Activated T-cell treated with anti-CD3 and anti-CD28 coated beads, Interleukin-2, amount 50 U/mL, for 72 hours (primary cell): ENCODE results near the gene NXPE4. TPM values are rescaled to one million over a fixed set of nuclear protein-coding genes. Genes with fewer than 3 reads are reported as not detected.
"Not testable (repeated sequence)": the region's sequence is repeated elsewhere in the genome, so short reads cannot be mapped to it uniquely, and the experiment has no call there.

ENCODE experiments used
- ATAC-seq, 2 donors: fragments of 150-1000 bp; cut with Tn5 transposase; replicated peaks in 1 of 2; 2 replicates each; pipeline ENCODE4 v1.10.0; 2021; ENCODE audit warnings: moderate library complexity in 2 of 2, mild to moderate bottlenecking in 1 of 2
- DNase-seq, 2 donors: peaks; one replicate each; pipeline ENCODE4 v3.0.0; 2021 to 2022; ENCODE audit warnings: mixed read lengths in 1 of 2
- H3K27ac Mint-ChIP-seq: one replicate; pipeline ENCODE4 v1.8.0; 2022; ENCODE audit warnings: mild to moderate bottlenecking, moderate library complexity, mixed read lengths
- H3K27me3 Mint-ChIP-seq: one replicate; pipeline ENCODE4 v1.8.0; 2022; ENCODE audit warnings: low read depth, mixed read lengths
- H3K36me3 Mint-ChIP-seq, 2 donors: one replicate each; pipeline ENCODE4 v1.8.0; 2022; ENCODE audit warnings: mixed read lengths in 2 of 2, mild to moderate bottlenecking in 1 of 2; ENCODE audit not compliant: insufficient read depth in 2 of 2
- H3K4me1 Mint-ChIP-seq: one replicate; pipeline ENCODE4 v1.8.0; 2022; ENCODE audit warnings: low read depth, mixed read lengths
- H3K4me3 Mint-ChIP-seq, 2 donors: one replicate each; pipeline ENCODE4 v1.8.0; 2022; ENCODE audit warnings: mild to moderate bottlenecking in 2 of 2, mixed read lengths in 2 of 2, moderate library complexity in 2 of 2
- H3K9me3 Mint-ChIP-seq, 2 donors: one replicate each; pipeline ENCODE4 v1.8.0; 2022; ENCODE audit warnings: mixed read lengths in 2 of 2
- total RNA-seq, 2 donors: library from RNA; stranded (reverse); gene quantifications; one replicate each; pipeline ENCODE4 v1.2.3, GENCODE V29; 2022

The NXPE4 gene
- total RNA-seq, 2 donors from 2014 or later = not detected

DNA sequence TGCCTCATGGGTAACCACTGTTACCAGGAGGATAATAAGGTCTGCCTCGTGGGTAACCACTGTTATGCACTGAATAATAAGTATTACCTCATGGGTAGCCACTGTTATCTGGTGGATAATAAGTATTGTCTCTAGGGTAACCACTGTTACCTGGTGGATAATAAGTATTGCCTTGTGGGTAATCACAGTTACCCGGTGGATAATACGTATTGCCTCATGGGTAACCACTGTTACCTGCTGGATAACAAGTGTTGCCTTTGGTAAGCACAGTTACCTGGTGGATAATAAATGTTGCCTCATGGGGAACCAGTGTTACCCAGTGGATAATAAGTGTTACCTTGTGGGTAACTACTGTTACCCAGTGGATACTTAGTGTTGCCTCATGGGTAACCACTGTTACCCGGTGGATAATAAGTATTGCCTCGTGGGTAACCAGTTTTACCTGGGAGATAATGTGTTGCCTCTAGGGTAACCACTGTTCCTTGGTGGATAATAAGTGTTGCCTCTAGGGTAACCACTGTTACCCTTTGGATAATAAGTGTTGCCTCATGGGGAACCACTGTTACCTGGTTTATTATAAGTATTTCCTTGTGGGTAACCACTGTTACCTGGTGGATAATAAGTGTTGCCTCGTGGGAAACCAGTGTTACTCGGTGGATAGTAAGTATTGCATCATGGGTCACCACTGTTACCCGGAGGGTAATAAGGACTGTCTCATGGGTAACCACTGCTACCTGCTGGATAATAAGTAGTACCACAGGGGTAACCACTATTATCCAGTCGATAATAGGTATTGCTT is 10.6 kb upstream of the NXPE4 start:
- Mint-ChIP-seq H3K9me3 (peaks cover 0 to 2% of the 10 kb centered on the region in 2 donors), H3K27me3 (no peaks in the 10 kb centered on the region), H3K36me3 (no peaks in the 10 kb centered on the region), H3K27ac (no peak overlapping the region), H3K4me1 (no peaks in the 10 kb centered on the region), H3K4me3 (no peak overlapping the region)
- ATAC-seq = no peak
- DNase-seq = no peak

DNA sequence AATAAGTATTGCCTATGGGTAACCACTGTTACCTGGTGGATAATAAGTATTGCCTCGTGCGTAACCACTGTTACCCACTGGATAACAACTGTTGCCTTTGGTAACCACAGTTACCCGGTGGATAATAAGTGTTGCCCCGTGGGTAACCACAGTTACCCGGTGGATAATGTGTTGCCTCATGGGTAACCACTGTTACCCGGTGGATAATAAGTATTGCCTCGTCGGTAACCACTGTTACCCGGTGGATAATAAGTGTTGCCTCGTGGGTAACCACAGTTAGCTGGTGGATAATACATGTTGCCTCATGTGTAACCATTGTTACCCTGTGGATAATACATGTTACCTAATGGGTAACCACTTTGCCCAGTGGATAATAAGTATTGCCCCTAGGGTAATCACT is 9.8 kb upstream of the NXPE4 start:
- ATAC-seq (no peak), DNase-seq (no peak)
- Mint-ChIP-seq H3K27ac (no peak overlapping the region), H3K36me3 (no peaks in the 10 kb centered on the region), H3K27me3 (no peaks in the 10 kb centered on the region), H3K9me3 (peaks cover 0 to 2% of the 10 kb centered on the region in 2 donors), H3K4me1 (no peaks in the 10 kb centered on the region), H3K4me3 (no peak overlapping the region)

- Mint-ChIP-seq H3K4me1 (no peaks in the 10 kb centered on the region), H3K4me3 (no peak overlapping the region), H3K36me3 (no peaks in the 10 kb centered on the region)
Observed at GRCh38 chr11:114604886-114605285, 9.3 kb upstream of the NXPE4 start.

GRCh38 chr11:114604179-114604813 is 8.7 kb upstream of the NXPE4 start:
- H3K27me3 Mint-ChIP-seq = no peaks in the 10 kb centered on the region

More at GRCh38 chr11:114604886-114605285, 9.3 kb upstream of the NXPE4 start:
- no peak for DNase-seq
- no peaks in the 10 kb centered on the region for H3K27me3 Mint-ChIP-seq
- ATAC-seq = no peak
- peaks cover 0 to 2% of the 10 kb centered on the region in 2 donors for H3K9me3 Mint-ChIP-seq
- no peak overlapping the region for H3K27ac Mint-ChIP-seq

DNA sequence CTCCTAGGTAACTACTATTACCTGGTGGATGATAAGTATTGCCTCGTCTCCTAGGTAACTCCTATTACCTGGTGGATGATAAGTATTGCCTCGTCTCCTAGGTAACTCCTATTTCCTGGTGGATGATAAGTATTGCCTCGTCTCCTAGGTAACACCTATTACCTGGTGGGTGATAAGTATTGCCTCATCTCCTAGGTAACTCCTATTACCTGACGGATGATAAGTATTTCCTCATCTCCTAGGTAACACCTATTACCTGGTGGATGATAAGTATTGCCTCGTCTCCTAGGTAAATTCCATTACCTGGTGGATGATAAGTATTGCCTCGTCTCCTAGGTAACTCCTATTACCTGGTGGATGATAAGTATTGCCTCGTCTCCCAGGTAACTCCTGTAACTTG is 7.6 kb upstream of the NXPE4 start:
- not testable (repeated sequence) for H3K36me3 Mint-ChIP-seq, H3K27me3 Mint-ChIP-seq, H3K4me1 Mint-ChIP-seq, H3K9me3 Mint-ChIP-seq, H3K27ac Mint-ChIP-seq, DNase-seq, H3K4me3 Mint-ChIP-seq, ATAC-seq

More at GRCh38 chr11:114604179-114604813, 8.7 kb upstream of the NXPE4 start:
- ATAC-seq = no peak
- Mint-ChIP-seq H3K27ac (no peak overlapping the region), H3K9me3 (peaks cover 0 to 2% of the 10 kb centered on the region in 2 donors), H3K36me3 (no peaks in the 10 kb centered on the region), H3K4me1 (no peaks in the 10 kb centered on the region), H3K4me3 (no peak overlapping the region)
- DNase-seq = no peak

DNA sequence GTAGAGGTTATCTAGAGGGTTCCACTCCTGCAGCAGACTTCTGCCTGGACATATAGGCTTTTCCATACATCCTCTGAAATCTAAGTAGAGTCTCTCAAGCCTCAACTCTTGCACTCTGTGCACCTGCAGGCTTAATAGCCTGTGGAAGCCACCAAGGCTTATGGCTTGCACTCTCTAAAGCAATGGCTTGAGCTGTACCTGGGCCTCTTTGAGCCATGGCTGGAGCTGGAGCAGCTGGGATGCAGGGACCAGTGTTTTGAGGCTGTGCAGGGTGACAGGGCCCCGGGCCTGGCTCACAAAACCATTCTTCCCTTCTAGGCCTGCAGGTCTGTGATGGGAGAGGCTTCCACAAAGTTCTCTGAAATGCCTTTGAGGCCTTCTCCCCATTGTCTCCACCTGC is 2.9 kb upstream of the NXPE4 start:
- H3K9me3 Mint-ChIP-seq = no peaks in the 10 kb centered on the region
- no peaks in the 10 kb centered on the region for H3K4me1 Mint-ChIP-seq
- no peak overlapping the region for H3K27ac Mint-ChIP-seq
- DNase-seq = no peak
- no peak overlapping the region for H3K4me3 Mint-ChIP-seq
- H3K36me3 Mint-ChIP-seq = no peaks in the 10 kb centered on the region
- no peak for ATAC-seq
- H3K27me3 Mint-ChIP-seq = peaks cover 9% of the 10 kb centered on the region

DNA sequence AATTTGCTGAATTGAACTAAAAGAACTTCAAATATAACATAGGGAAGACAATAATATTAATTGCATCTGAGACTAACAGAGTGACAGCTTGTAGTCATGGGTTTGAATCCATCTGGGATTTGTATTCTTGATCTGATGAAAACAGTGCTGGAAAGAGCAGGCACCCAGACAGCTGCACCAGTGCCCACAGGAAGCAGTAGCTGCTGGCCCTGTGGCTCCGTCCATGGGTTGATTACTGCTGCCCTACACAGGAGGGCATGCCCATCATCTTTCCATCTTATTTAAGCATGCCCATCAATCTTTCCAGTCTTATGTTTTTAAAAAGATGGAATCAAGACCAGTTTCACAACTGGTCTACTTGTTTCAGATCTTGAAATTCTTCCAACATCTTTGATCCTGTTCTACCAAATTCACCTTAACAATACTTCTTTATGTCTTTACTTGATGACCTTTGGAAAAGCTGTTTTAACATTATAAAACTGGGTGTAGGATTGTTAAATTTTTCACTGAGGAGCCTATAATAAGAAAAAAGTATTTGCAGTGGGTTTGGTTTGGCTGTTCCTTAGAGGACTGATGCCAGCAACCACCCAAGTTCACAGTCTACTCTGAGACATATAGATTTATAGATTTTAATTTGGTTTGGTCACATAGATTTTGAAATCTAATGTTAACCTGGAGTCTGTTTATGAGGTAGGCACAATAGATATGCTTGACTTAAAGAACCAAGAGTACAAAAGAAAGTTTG is 761 bp upstream of the NXPE4 start:
- H3K4me3 Mint-ChIP-seq = no peak overlapping the region
- no peak overlapping the region for H3K27ac Mint-ChIP-seq
- H3K36me3 Mint-ChIP-seq = no peaks in the 10 kb centered on the region
- H3K4me1 Mint-ChIP-seq = no peaks in the 10 kb centered on the region
- no peak for ATAC-seq
- no peaks in the 10 kb centered on the region for H3K9me3 Mint-ChIP-seq
- H3K27me3 Mint-ChIP-seq = peaks cover 9% of the 10 kb centered on the region
- no peak for DNase-seq

- Mint-ChIP-seq H3K27me3 (peaks cover 9% of the 10 kb centered on the region), H3K4me3 (no peak overlapping the region), H3K4me1 (no peaks in the 10 kb centered on the region), H3K36me3 (no peaks in the 10 kb centered on the region), H3K9me3 (no peaks in the 10 kb centered on the region), H3K27ac (no peak overlapping the region)
- ATAC-seq (no peak), DNase-seq (no peak)
Observed at GRCh38 chr11:114594703-114595102, 883 bp downstream of the NXPE4 start.

DNA sequence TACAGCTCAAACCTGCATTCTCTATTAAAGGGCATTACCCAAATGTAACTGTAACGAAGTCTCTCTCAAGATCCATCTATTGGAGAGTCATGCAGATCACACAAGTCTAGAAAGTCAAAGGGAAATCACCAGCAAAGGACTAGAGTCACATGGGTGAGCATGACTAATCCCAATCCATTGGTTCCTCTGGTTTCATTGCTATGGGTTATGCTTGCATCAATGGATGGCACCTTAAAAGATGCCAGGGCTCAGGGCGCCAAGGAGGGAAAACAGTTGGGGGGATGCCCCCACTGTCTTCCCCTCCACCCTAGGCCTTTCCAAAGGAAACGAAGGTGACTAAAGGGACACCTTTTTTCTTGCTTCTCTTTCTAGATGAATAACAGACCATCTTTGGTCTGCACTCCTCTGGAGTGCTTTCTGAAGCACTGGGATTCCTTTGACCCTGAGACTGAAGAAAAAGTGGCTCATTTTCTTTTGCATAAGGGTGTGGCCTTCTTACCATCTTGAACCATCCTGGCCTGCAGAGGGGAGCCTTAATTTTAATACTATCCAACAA is 8.1 kb downstream of the NXPE4 start:
- H3K27ac Mint-ChIP-seq = no peak overlapping the region
- no peak overlapping the region for H3K4me3 Mint-ChIP-seq

GRCh38 chr11:114586797-114587196 is 8.8 kb downstream of the NXPE4 start:
- no peaks in the 10 kb centered on the region for H3K4me1 Mint-ChIP-seq
- H3K4me3 Mint-ChIP-seq = no peak overlapping the region
- no peak for ATAC-seq
- H3K27ac Mint-ChIP-seq = no peak overlapping the region
- peaks cover 10 to 13% of the 10 kb centered on the region in 2 donors for H3K36me3 Mint-ChIP-seq
- H3K27me3 Mint-ChIP-seq = no peaks in the 10 kb centered on the region
- peaks cover 14 to 19% of the 10 kb centered on the region in 2 donors for H3K9me3 Mint-ChIP-seq
- DNase-seq = no peak

More for the DNA sequence above, 8.1 kb downstream of the NXPE4 start:
- Mint-ChIP-seq H3K4me1 (no peaks in the 10 kb centered on the region), H3K27me3 (no peaks in the 10 kb centered on the region), H3K9me3 (peaks cover 14 to 19% of the 10 kb centered on the region in 2 donors), H3K36me3 (peaks cover 10 to 13% of the 10 kb centered on the region in 2 donors)
- ATAC-seq = no peak
- DNase-seq = no peak

GRCh38 chr11:114571712-114572111 is 23.9 kb downstream of the NXPE4 start:
- Mint-ChIP-seq H3K9me3 (peaks cover 8 to 10% of the 10 kb centered on the region in 2 donors), H3K4me1 (no peaks in the 10 kb centered on the region), H3K4me3 (no peak overlapping the region), H3K36me3 (no peaks in the 10 kb centered on the region), H3K27me3 (peaks cover 17% of the 10 kb centered on the region), H3K27ac (no peak overlapping the region)
- no peak for DNase-seq
- ATAC-seq = no peak

DNA sequence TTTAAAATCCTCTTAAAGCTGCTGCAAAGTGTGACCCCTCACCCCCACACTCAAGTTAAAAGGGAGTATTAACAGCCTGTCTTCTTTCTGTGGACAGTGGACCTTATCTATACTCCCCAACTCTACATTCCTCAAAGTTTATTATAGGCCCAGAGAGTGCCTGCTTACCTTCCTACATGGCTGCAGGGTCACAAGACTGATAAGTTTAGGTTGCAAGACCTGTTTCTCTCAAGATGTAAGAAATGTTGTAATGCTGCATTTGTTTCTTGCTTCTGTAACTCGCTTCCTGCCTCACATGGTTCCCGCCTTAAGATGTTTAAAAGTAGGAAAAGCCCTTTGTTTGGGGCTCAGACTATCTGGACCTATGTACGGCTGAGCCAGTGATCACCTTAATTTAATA is 25.8 kb downstream of the NXPE4 start:
- ATAC-seq (no peak), DNase-seq (no peak)
- Mint-ChIP-seq H3K4me3 (no peak overlapping the region), H3K27ac (no peak overlapping the region), H3K4me1 (no peaks in the 10 kb centered on the region), H3K36me3 (no peaks in the 10 kb centered on the region), H3K27me3 (peaks cover 17% of the 10 kb centered on the region), H3K9me3 (peaks cover 4 to 8% of the 10 kb centered on the region in 2 donors)

DNA sequence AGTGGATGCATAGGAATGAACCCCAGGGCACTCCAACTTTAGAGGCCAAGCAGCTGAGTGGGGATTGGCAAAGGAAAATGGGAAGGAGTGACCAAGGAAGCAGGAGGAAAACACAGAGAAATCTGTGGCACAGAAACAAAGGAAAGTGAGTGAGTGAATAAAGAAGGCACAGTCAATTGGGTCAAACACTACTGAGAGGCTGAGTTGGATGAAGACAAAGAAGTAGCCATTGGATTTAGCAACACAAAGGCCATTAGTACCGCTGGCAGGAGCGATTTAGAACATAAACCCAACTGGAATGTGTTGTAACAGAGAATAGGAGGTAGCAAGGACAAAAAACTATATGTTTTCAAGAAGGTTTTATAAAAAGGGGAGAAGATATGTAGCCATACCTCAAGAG is 29.3 kb downstream of the NXPE4 start:
- no peak for DNase-seq
- H3K9me3 Mint-ChIP-seq = no peaks in the 10 kb centered on the region
- no peak overlapping the region for H3K4me3 Mint-ChIP-seq
- no peaks in the 10 kb centered on the region for H3K36me3 Mint-ChIP-seq
- peaks cover 3% of the 10 kb centered on the region for H3K27me3 Mint-ChIP-seq
- ATAC-seq = no peak
- peaks cover 10% of the 10 kb centered on the region for H3K4me1 Mint-ChIP-seq
- no peak overlapping the region for H3K27ac Mint-ChIP-seq
